Calu3 (cell line): ENCODE measurements around the gene C5orf46. TPM values are rescaled to one million over a fixed set of nuclear protein-coding genes. Genes with fewer than 3 reads are reported as not detected.
"Not testable (repeated sequence)": the region's sequence is repeated elsewhere in the genome, so short reads cannot be mapped to it uniquely, and the experiment has no call there.

Experiments
- BruUV-seq: library from RNA; stranded (reverse); fragments of 400-500 nt; replicated peaks from 2 replicates; lab custom pipeline; 2021; lab: Mats Ljungman, UMichigan
- CTCF ChIA-PET: fragments of 300-600 bp; sonication (Branson Sonifier 250); formaldehyde crosslinking; loops from one replicate; lab custom pipeline; 2022; ENCODE audit warnings: antibody characterized with exemption; lab: Charles Lee
- DNase-seq: peaks from one replicate; pipeline ENCODE4 v3.0.0; 2022
- H3K27ac Mint-ChIP-seq: one replicate; pipeline ENCODE4 v1.8.0; 2022; ENCODE audit warnings: mixed read lengths; ENCODE audit not compliant: unreplicated experiment
- H3K27me3 Mint-ChIP-seq: one replicate; pipeline ENCODE4 v1.8.0; 2022; ENCODE audit warnings: mixed read lengths; ENCODE audit not compliant: unreplicated experiment
- H3K36me3 Mint-ChIP-seq: one replicate; pipeline ENCODE4 v1.8.0; 2022; ENCODE audit warnings: mild to moderate bottlenecking, moderate library complexity, mixed read lengths; ENCODE audit not compliant: insufficient read depth, unreplicated experiment
- H3K4me1 Mint-ChIP-seq: one replicate; pipeline ENCODE4 v1.8.0; 2022; ENCODE audit warnings: mild to moderate bottlenecking, low read depth, mixed read lengths; ENCODE audit not compliant: unreplicated experiment
- H3K4me3 Mint-ChIP-seq: one replicate; pipeline ENCODE4 v1.8.0; 2022; ENCODE audit warnings: mild to moderate bottlenecking, low read depth, moderate library complexity, mixed read lengths; ENCODE audit not compliant: unreplicated experiment
- H3K9me3 Mint-ChIP-seq: one replicate; pipeline ENCODE4 v1.8.0; 2022; ENCODE audit warnings: low read depth, mixed read lengths; ENCODE audit not compliant: unreplicated experiment
- intact Hi-C: fragments of 100-400 bp; cut with micrococcal nuclease; formaldehyde crosslinking; loops from one replicate; pipeline ENCODE4 v1.10.0; 2022; ENCODE audit not compliant: unreplicated experiment
- total RNA-seq: library from RNA; stranded (reverse); gene quantifications from 2 replicates; pipeline ENCODE4 v1.2.3, GENCODE V29; 2022
- TF ChIP-seq, protein P1 (sequence below): fragments of 200-600 bp; IDR thresholded peaks from one replicate; pipeline ENCODE4 v1.8.0; 2022; ENCODE audit warnings: antibody characterized with exemption; ENCODE audit not compliant: unreplicated experiment

C5orf46 gene
- total RNA-seq, 1 experiment from 2014 or later, result 0.97 TPM

GRCh38 chr5:147871980-147872549 is 34.3 kb downstream of the C5orf46 start:
- CTCF ChIA-PET, H3K9me3 Mint-ChIP-seq, BruUV-seq, intact Hi-C loops, H3K4me3 Mint-ChIP-seq, H3K36me3 Mint-ChIP-seq, H3K27ac Mint-ChIP-seq, DNase-seq, H3K27me3 Mint-ChIP-seq: not testable (repeated sequence)
- peaks cover 13% of the 10 kb centered on the region for H3K4me1 Mint-ChIP-seq

DNA sequence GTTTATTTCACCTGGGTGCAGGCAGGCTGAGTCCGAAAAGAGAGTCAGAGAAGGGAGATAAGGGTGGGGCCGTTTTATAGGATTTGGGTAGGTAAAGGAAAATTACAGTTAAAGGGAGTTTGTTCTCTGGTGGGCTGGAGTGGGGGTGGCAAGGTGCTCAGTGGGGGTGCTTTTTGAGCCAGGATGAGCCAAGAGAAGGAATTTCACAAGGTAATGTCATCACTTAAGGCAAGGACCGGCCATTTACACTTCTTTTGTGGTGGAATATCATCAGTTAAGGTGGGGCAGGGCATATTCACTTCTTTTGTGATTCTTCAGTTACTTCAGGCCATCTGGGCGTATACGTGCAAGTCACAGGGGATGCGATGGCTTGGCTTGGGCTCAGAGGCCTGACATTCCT is 36.4 kb downstream of the C5orf46 start:
- H3K27ac Mint-ChIP-seq, H3K36me3 Mint-ChIP-seq, intact Hi-C loops, CTCF ChIA-PET, H3K9me3 Mint-ChIP-seq, H3K4me3 Mint-ChIP-seq, H3K27me3 Mint-ChIP-seq, BruUV-seq, H3K4me1 Mint-ChIP-seq, DNase-seq: not testable (repeated sequence)

DNA sequence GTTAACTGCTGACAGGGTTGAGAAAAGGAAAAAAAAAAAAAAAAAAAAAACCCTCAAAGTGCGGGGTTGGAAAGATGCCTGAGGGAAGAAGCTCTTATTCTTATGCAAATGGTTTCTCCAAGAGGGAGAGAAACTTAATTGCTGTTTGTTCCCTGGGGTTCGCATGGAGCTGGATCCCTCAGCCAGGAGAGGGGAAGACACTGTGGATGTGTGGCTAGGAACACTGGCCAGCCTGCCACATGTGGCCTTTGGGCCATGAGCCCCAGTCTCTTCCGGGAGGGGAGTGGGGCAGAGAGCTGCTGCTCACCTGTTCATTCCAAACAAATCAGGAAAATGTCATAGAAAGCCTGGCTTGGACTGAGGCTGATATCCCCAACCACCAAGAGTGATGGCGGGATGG is 37.2 kb downstream of the C5orf46 start:
- TF ChIP-seq, protein P1, sequence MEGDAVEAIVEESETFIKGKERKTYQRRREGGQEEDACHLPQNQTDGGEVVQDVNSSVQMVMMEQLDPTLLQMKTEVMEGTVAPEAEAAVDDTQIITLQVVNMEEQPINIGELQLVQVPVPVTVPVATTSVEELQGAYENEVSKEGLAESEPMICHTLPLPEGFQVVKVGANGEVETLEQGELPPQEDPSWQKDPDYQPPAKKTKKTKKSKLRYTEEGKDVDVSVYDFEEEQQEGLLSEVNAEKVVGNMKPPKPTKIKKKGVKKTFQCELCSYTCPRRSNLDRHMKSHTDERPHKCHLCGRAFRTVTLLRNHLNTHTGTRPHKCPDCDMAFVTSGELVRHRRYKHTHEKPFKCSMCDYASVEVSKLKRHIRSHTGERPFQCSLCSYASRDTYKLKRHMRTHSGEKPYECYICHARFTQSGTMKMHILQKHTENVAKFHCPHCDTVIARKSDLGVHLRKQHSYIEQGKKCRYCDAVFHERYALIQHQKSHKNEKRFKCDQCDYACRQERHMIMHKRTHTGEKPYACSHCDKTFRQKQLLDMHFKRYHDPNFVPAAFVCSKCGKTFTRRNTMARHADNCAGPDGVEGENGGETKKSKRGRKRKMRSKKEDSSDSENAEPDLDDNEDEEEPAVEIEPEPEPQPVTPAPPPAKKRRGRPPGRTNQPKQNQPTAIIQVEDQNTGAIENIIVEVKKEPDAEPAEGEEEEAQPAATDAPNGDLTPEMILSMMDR, result no peak
- CTCF ChIA-PET, result no interaction called here
- BruUV-seq, result no TSS peak
- H3K4me1 Mint-ChIP-seq, result no peaks in the 10 kb centered on the region
- no peak for DNase-seq
- no peak overlapping the region for H3K4me3 Mint-ChIP-seq
- H3K9me3 Mint-ChIP-seq, result peaks cover 3% of the 10 kb centered on the region
- no peaks in the 10 kb centered on the region for H3K27me3 Mint-ChIP-seq
- intact Hi-C loops, result no loop called here
- H3K36me3 Mint-ChIP-seq, result peaks cover 4% of the 10 kb centered on the region
- no peak overlapping the region for H3K27ac Mint-ChIP-seq

DNA sequence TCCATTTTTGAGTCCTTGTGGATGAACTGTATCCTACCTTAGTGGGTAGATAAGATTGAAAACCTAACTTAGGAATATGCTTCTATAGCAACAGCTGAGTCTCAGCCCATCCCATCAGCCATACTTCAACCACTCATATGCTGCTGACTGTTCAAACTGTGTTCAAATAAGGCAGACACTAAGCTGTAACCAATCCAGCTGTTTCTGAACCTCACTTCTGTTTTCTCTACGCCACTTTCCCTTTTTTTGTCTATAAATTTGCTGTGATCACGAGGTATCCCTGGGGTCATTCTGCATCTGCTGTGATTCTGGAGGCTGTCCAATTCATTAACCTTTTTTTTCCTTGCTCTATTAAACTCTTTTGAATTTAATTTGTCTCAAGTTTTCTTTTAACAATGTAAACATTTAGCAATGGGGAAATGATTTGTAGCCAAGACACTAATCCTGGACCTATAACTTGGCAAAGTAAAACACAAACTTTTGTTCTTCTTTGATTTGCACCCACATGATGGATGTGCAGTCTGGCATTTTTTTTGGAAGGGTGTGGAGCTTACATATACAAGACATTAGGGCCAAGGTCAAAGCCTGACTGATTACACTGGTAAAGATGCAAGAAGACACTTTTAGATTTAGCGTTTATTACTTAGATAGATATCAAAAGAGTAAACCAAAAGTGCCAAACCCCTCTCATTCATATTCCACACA is 42.7 kb downstream of the C5orf46 start:
- CTCF ChIA-PET, result interaction anchor here (0.5 kb wide), 1 partner anchor 66 kb away, joined by 3 read pairs; no protein-coding TSS in a partner anchor
- no TSS peak for BruUV-seq
- Mint-ChIP-seq H3K9me3 (no peaks in the 10 kb centered on the region), H3K4me3 (no peak overlapping the region), H3K36me3 (peaks cover 4% of the 10 kb centered on the region), H3K27ac (no peak overlapping the region), H3K4me1 (peaks cover 17% of the 10 kb centered on the region), H3K27me3 (no peaks in the 10 kb centered on the region)
- TF ChIP-seq, protein P1, result no peak
- DNase-seq, result no peak
- intact Hi-C loops, result no loop called here

DNA sequence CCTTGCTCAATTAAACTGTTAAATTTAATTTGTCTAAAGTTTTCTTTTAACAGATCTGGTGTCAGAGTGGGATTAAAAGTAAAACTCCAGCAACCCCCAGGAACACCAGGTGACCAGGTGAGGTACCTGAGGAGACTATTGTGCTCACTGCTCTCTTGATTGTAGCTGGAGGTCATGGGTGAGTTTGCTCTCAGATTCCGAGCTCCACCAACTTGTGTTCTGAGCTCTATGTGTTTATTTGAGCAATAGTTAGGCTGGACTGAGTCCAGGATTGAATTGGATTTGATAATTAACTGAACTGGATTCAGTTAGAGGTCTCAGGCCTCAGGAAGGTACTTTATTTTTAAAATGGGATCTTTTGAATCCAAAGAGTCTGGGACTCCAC is 45.7 kb downstream of the C5orf46 start:
- peak; percentile 18 for DNase-seq
- Mint-ChIP-seq H3K9me3 (no peaks in the 10 kb centered on the region), H3K36me3 (peaks cover under 1% of the 10 kb centered on the region), H3K4me3 (no peak overlapping the region), H3K4me1 (peaks cover 34% of the 10 kb centered on the region), H3K27ac (no peak overlapping the region), H3K27me3 (no peaks in the 10 kb centered on the region)
- TF ChIP-seq, protein P1, result no peak
- intact Hi-C loops, result no loop called here
- BruUV-seq, result no TSS peak
- CTCF ChIA-PET, result interaction anchor here (1.0 to 1.6 kb wide), 3 partner anchors 11 to 26 kb away, joined by 3 to 10 read pairs (median 3); no protein-coding TSS in a partner anchor
